GM23338 (cell line): Measurements from ENCODE around the gene TTPAL. TPM values are rescaled to one million over a fixed set of nuclear protein-coding genes. Genes with fewer than 3 reads are reported as not detected.

Experiments
- ATAC-seq: fragments of 200-7000 bp; cut with Tn5 transposase; 3 replicates; pipeline ENCODE4 v1.9.1; 2020
- DNase-seq: peaks from one replicate; pipeline ENCODE4 v3.0.0-alpha.2; 2015; ENCODE audit warnings: low spot score
- H2AFZ ChIP-seq: fragments of 200-600 bp; sonication (generic); 2 replicates; pipeline ENCODE4 v1.8.0; 2016; ENCODE audit warnings: antibody characterized with exemption, mild to moderate bottlenecking, moderate library complexity
- H3F3A ChIP-seq: fragments of 200-600 bp; sonication (generic); replicated peaks from 2 replicates; pipeline ENCODE4 v1.8.0; 2017; ENCODE audit warnings: antibody characterized with exemption, mixed run types, low read depth
- H3K27ac ChIP-seq: fragments of 200-600 bp; sonication (generic); 2 replicates; pipeline ENCODE4 v1.6.1; 2016; ENCODE audit warnings: low read depth
- H3K27me3 ChIP-seq: fragments of 200-600 bp; sonication (generic); 2 replicates; pipeline ENCODE4 v1.8.0; 2016; ENCODE audit warnings: mild to moderate bottlenecking, mixed run types, moderate library complexity; ENCODE audit not compliant: insufficient read depth
- H3K36me3 ChIP-seq: fragments of 200-600 bp; sonication (generic); 2 replicates; pipeline ENCODE4 v1.8.0; 2016; ENCODE audit warnings: mild to moderate bottlenecking; ENCODE audit not compliant: insufficient read depth
- H3K4me1 ChIP-seq: fragments of 200-600 bp; sonication (generic); 2 replicates; pipeline ENCODE4 v1.8.0; 2016; ENCODE audit warnings: mild to moderate bottlenecking, moderate library complexity; ENCODE audit not compliant: insufficient read depth
- H3K4me2 ChIP-seq: fragments of 200-600 bp; sonication (generic); 2 replicates; pipeline ENCODE4 v1.7.1; 2017; ENCODE audit warnings: mixed run types
- H3K4me3 ChIP-seq: fragments of 200-600 bp; sonication (generic); 2 replicates; pipeline ENCODE4 v1.6.1; 2016; ENCODE audit warnings: mixed run types
- H3K79me2 ChIP-seq: fragments of 200-600 bp; sonication (generic); replicated peaks from 2 replicates; pipeline ENCODE4 v1.8.0; 2017; ENCODE audit warnings: mild to moderate bottlenecking; ENCODE audit not compliant: insufficient read depth
- H3K9me2 ChIP-seq: fragments of 200-600 bp; sonication (generic); 2 replicates; pipeline ENCODE4 v1.8.0; 2017; ENCODE audit not compliant: insufficient read depth
- H4K20me1 ChIP-seq: fragments of 200-600 bp; sonication (generic); replicated peaks from 2 replicates; pipeline ENCODE4 v1.8.0; 2017; ENCODE audit warnings: mild to moderate bottlenecking; ENCODE audit not compliant: insufficient read depth
- H3K27ac Mint-ChIP-seq: 2 replicates; pipeline ENCODE4 v1.8.0; 2020; ENCODE audit warnings: inconsistent platforms, mild to moderate bottlenecking, moderate library complexity, mixed read lengths
- H3K27me3 Mint-ChIP-seq: 3 replicates; pipeline ENCODE4 v1.8.0; 2022; ENCODE audit warnings: low read depth, mild to moderate bottlenecking, moderate library complexity, mixed read lengths, inconsistent platforms; ENCODE audit not compliant: insufficient read depth, poor library complexity
- H3K36me3 Mint-ChIP-seq: 3 replicates; pipeline ENCODE4 v1.8.0; 2021; ENCODE audit warnings: low read depth, mild to moderate bottlenecking, inconsistent platforms, moderate library complexity, mixed read lengths
- H3K4me1 Mint-ChIP-seq: 3 replicates; pipeline ENCODE4 v1.8.0; 2020; ENCODE audit warnings: mild to moderate bottlenecking, inconsistent platforms, mixed read lengths
- H3K4me3 Mint-ChIP-seq: 3 replicates; pipeline ENCODE4 v1.8.0; 2021; ENCODE audit warnings: moderate library complexity, mild to moderate bottlenecking, inconsistent platforms, mixed read lengths
- H3K9me3 Mint-ChIP-seq: 3 replicates; pipeline ENCODE4 v1.8.0; 2020; ENCODE audit warnings: moderate library complexity, mild to moderate bottlenecking, inconsistent platforms, mixed read lengths
- CREB1 ChIP-seq: fragments of 250-450 bp; sonication (Bioruptor Pico); IDR thresholded peaks from 2 replicates; pipeline ENCODE4 v1.5.0; 2020; ENCODE audit warnings: low read depth, mild to moderate bottlenecking, moderate library complexity
- CTCF ChIP-seq, 2 experiments: fragments of 200-600 bp in 1 of 2; sonication (generic) in 1 of 2; conservative IDR thresholded peaks; 2 replicates each; pipeline versions ENCODE4 v1.5.1 to v1.6.1; 2016 to 2017; ENCODE audit warnings: antibody characterized with exemption in 2 of 2, low read depth in 2 of 2, mild to moderate bottlenecking in 2 of 2, moderate library complexity in 1 of 2
- ETS1 ChIP-seq: IDR thresholded peaks from 2 replicates; pipeline ENCODE4 v1.6.1; 2016; ENCODE audit warnings: antibody characterized with exemption
- EZH2 ChIP-seq: fragments of 200-600 bp; sonication (generic); IDR thresholded peaks from one replicate; pipeline ENCODE4 v1.8.0; 2017; ENCODE audit warnings: antibody characterized with exemption, mild to moderate bottlenecking, low read depth; ENCODE audit not compliant: unreplicated experiment
- EZH2phosphoT487 ChIP-seq: fragments of 200-600 bp; sonication (generic); IDR thresholded peaks from one replicate; pipeline ENCODE4 v1.8.1; 2018; ENCODE audit warnings: antibody characterized with exemption; ENCODE audit not compliant: unreplicated experiment
- JUNB ChIP-seq: IDR thresholded peaks from one replicate; pipeline ENCODE4 v1.6.1; 2016; ENCODE audit warnings: antibody characterized with exemption; ENCODE audit not compliant: unreplicated experiment
- NANOG ChIP-seq: IDR thresholded peaks from 2 replicates; pipeline ENCODE4 v1.6.1; 2016; ENCODE audit warnings: antibody characterized with exemption, borderline replicate concordance
- POLR2AphosphoS5 ChIP-seq: IDR thresholded peaks from 2 replicates; pipeline ENCODE4 v1.6.1; 2016; ENCODE audit warnings: antibody characterized with exemption, low read depth
- REST ChIP-seq: IDR thresholded peaks from one replicate; pipeline ENCODE4 v1.6.1; 2018; ENCODE audit warnings: antibody characterized with exemption; ENCODE audit not compliant: unreplicated experiment
- STAT1 ChIP-seq: IDR thresholded peaks from one replicate; pipeline ENCODE4 v1.6.1; 2016; ENCODE audit warnings: antibody characterized with exemption; ENCODE audit not compliant: unreplicated experiment
- ZNF114 ChIP-seq: fragments of 250-450 bp; sonication (Bioruptor Pico); IDR thresholded peaks from 2 replicates; pipeline ENCODE4 v1.5.0; 2020; ENCODE audit warnings: mild to moderate bottlenecking, moderate library complexity
- ZNF331 ChIP-seq: fragments of 250-450 bp; sonication (Bioruptor Pico); IDR thresholded peaks from 2 replicates; pipeline ENCODE4 v1.5.0; 2020; ENCODE audit warnings: low read depth, mild to moderate bottlenecking, moderate library complexity
- ZNF462 ChIP-seq: fragments of 250-450 bp; sonication (Bioruptor Pico); IDR thresholded peaks from 2 replicates; pipeline ENCODE4 v1.5.0; 2020; ENCODE audit warnings: mild to moderate bottlenecking, moderate library complexity
- polyA plus RNA-seq: library from polyadenylated mRNA; unstranded; fragments of >200 nt; fragmentation: Nextera tagmentation; extraction: Ambion mirVana; gene quantifications from 2 replicates; pipeline ENCODE4 v1.2.1, GENCODE V29; 2016
- total RNA-seq: library from RNA; depleted of rRNA; stranded (reverse); fragments of >200 nt; shearing (Covaris generic); gene quantifications from 2 replicates; pipeline ENCODE4 v1.2.3, GENCODE V29; 2014

TTPAL gene
- total and polyA plus RNA-seq, 2 experiments from 2014 or later: 3.7 to 10.2 TPM

GRCh38 chr20:44495802-44496481, 20.3 kb downstream of the TTPAL start:
- Histone ChIP-seq H3K27me3 (no peaks in the 10 kb centered on the region), H3K9me2 (no peaks in the 10 kb centered on the region), H3K27ac (no peak overlapping the region), H3K79me2 (no peaks in the 10 kb centered on the region), H3K4me2 (no peak overlapping the region), H3K4me1 (no peaks in the 10 kb centered on the region), H3K36me3 (peaks cover 20% of the 10 kb centered on the region), H3F3A (no peaks in the 10 kb centered on the region), H2AFZ (no peak overlapping the region), H3K4me3 (no peak overlapping the region), H4K20me1 (no peaks in the 10 kb centered on the region; the same call in 1 of the 2 replicates)
- TF ChIP-seq ZNF462 (CRISPR knock-in tag): no peak
- no peak for TF ChIP-seq CTCF (conservative IDR thresholded peaks at IDR 0.05; ENCODE audit: low read depth in 2 of 2)
- TF ChIP-seq REST: no peak
- TF ChIP-seq CREB1 (CRISPR knock-in tag): no peak
- no peak for TF ChIP-seq EZH2
- no peak for TF ChIP-seq POLR2AphosphoS5
- no peak for TF ChIP-seq NANOG
- no peak for TF ChIP-seq EZH2phosphoT487
- TF ChIP-seq ZNF114 (CRISPR knock-in tag): no peak
- TF ChIP-seq STAT1: no peak
- no peak for TF ChIP-seq JUNB
- no peak for TF ChIP-seq ZNF331 (CRISPR knock-in tag)
- no peak for TF ChIP-seq ETS1
- no peak overlapping the region for H3K4me3 Mint-ChIP-seq
- H3K27me3 Mint-ChIP-seq: no peaks in the 10 kb centered on the region
- ATAC-seq (no peak), DNase-seq (no peak)
- no peaks in the 10 kb centered on the region for H3K9me3 Mint-ChIP-seq
- H3K4me1 Mint-ChIP-seq: no peaks in the 10 kb centered on the region
- H3K36me3 Mint-ChIP-seq: peaks cover 30% of the 10 kb centered on the region
- 0 out of 2 replicates have a peak overlapping the region, but pooled peaks have one; percentile 73 for H3K27ac Mint-ChIP-seq
